ENCODE measurements around the gene LMTK2.

DNA sequence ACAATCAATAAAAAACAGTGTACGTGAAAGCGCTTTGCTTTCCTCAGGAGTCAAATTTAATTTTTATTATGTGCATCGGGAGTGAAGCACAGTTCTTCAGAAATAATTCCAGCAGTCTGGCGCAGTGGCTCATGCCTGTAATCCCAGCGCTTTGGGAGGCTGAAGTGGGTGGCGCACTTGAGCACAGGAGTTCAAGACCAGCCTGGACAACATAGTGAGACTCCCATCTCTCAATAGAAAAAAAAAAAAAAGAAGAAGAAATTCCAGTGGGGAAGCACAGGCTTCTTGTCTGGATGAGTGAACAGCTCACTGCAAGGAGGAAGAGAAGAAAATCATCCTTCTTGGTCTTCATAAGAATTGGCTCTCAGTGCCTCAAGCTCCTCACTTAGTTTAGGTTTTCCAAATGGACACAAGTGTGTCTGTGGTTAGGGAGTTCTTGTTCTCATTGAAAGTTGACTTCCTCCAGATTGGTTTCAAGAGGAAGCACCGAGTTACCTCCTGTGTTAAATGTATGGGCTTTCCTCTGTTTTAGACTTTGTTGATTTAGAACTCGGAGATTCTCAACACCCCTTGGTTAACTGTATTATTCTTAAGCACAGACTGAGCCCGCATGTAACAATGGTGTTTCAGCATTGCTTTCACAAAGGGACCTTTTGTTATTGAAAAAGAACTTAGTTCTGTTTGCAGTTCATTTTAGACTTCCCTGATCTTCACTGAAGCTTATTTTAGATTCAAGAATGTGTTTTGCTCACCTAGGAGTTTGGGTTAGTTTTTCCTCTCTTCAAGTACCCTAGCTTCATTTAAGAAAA, 28.0 kb downstream of the LMTK2 start:
- TF ChIP-seq, protein P1, sequence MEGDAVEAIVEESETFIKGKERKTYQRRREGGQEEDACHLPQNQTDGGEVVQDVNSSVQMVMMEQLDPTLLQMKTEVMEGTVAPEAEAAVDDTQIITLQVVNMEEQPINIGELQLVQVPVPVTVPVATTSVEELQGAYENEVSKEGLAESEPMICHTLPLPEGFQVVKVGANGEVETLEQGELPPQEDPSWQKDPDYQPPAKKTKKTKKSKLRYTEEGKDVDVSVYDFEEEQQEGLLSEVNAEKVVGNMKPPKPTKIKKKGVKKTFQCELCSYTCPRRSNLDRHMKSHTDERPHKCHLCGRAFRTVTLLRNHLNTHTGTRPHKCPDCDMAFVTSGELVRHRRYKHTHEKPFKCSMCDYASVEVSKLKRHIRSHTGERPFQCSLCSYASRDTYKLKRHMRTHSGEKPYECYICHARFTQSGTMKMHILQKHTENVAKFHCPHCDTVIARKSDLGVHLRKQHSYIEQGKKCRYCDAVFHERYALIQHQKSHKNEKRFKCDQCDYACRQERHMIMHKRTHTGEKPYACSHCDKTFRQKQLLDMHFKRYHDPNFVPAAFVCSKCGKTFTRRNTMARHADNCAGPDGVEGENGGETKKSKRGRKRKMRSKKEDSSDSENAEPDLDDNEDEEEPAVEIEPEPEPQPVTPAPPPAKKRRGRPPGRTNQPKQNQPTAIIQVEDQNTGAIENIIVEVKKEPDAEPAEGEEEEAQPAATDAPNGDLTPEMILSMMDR (conservative IDR thresholded peaks at IDR 0.05; ENCODE audit: low read length) = no peak
- TF ChIP-seq EZH2phosphoT487 (IDR thresholded peaks at IDR 0.05; ENCODE audit: borderline replicate concordance) = no peak

All from Loucy (cell line).